Coronary artery (tissue), 2 donors: ENCODE measurements around the gene CRY2.
"Not testable (repeated sequence)": the region's sequence is repeated elsewhere in the genome, so short reads cannot be mapped to it uniquely, and the experiment has no call there.

Experiments
- DNase-seq: peaks from one replicate; pipeline ENCODE4 v3.0.0-alpha.2; 2017; ENCODE audit warnings: low spot score
- H3K27ac ChIP-seq, 2 donors: fragments of 200-600 bp; sonication (generic); one replicate each; pipeline ENCODE4 v1.5.1; 2016 to 2019
- H3K4me3 ChIP-seq: fragments of 200-600 bp; sonication (generic); 2 replicates; pipeline ENCODE4 v1.5.1; 2016; ENCODE audit warnings: mild to moderate bottlenecking, moderate library complexity
- CTCF ChIP-seq: fragments of 200-600 bp; sonication (generic); IDR thresholded peaks from one replicate; pipeline ENCODE4 v1.5.1; 2019; ENCODE audit warnings: antibody characterized with exemption

Gene CRY2

DNA sequence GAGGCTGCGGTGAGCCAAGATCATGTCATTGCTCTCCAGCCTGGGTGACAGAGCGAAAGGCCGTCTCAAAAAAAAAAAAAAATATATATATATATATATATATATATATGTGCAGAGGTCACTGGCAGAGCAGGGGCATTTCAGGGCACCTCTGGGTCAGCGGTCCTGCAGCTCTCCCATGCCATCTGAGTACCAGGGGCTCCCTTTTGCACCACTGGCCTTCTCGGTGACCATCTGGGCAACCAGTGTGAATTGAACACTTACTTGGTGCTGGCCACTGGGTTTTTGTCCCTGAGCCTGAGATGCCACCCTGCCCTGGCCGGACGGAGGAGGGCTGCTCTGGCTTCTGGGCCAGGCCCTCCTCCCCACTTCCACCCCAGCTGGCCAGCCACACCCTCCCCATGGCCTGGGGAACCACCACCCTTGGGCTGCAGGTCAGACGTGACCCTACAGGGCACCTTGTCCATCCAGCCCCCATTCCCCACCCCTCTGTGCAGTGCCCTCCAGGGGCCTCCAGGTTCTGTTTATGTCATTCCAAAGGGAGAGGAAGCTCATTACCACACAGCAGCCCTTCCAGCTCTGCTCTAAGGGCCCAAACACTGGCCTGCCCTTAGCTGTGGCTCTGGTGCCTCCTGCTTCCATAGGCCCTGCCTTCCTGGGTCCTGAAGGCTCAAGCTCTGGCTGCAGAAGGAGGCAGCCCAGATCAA lies 48.4 kb downstream of the CRY2 start:
- H3K27ac ChIP-seq = no peak overlapping the region
- no peak overlapping the region for H3K4me3 ChIP-seq
- TF ChIP-seq CTCF = no peak
- DNase-seq = no peak

GRCh38 chr11:45896422-45896984 lies 49.2 kb downstream of the CRY2 start:
- Histone ChIP-seq H3K27ac (no peak overlapping the region), H3K4me3 (no peak overlapping the region)
- TF ChIP-seq CTCF = no peak
- DNase-seq = no peak

DNA sequence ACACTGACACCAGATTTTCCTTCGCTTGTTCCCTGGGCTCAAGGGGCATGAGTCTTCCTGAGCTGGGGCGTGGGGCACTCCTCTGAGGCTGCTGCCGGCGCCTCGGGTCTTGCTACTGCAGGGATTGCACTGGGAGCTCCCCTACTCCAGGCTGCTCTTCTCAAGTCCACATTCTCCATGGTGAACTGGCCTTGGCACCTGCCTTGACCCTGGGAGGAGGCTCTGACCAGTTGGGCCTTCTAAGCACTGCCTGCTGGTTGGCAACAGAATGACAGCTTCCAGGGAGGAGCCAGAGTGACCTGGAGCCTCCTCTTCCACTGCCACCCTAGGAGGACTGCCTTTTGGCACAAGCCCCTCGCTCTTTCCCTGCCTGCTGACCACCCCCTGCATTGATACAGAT lies 50.3 kb downstream of the CRY2 start:
- Histone ChIP-seq H3K4me3 (no peak overlapping the region), H3K27ac (no peak overlapping the region)
- DNase-seq = no peak
- no peak for TF ChIP-seq CTCF

- peak overlapping the region; percentile 81 for H3K4me3 ChIP-seq
- DNase-seq = no peak
- no peak for TF ChIP-seq CTCF
- H3K27ac ChIP-seq = peak overlapping the region in 1 of 2 donors; percentile 77
Measured at GRCh38 chr11:45899086-45899447, 51.8 kb downstream of the CRY2 start.

DNA sequence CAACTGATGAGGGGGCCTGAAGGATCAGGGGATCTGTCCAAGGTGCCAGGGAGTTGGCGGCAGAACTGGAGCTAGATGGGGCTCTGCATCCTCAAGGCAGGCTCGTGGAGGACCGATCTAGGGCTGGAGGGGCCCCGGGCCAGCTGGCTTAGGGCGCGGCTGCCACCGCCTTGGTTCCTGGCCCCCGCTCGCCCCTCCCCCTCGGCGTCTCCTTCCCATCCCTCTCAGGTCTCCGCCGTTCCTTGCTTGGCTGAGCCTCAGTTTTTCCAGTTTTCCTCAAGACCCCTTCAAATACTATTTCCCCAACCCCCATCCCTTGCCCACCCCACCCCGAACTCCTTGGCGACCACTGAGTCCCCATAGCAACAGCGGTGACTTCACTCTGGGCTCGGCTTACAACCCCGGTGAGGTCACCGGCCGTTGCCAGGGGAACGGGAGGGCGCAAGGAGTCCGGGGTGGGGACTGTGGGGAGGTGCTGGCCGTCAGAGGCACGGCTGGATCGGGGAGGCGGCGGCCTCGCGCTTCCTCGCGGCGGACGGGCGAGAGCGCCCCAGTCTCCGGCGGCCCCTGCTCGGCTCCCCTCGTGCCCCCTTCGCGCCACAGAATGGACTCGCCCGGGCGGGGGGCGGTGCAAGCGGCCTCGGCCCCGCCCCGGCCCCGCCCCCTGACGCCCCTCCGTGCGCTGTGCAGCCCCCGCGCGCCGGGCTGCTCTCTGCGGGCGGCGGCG lies 52.3 kb downstream of the CRY2 start:
- peak; percentile 89 for DNase-seq
- Histone ChIP-seq H3K4me3 (peak overlapping the region; percentile 81), H3K27ac (peak overlapping the region in 1 of 2 donors; percentile 77)
- TF ChIP-seq CTCF = no peak

GRCh38 chr11:45900175-45900800 lies 53.0 kb downstream of the CRY2 start:
- peak overlapping the region; percentile 81 for H3K4me3 ChIP-seq

GRCh38 chr11:45900916-45901617 lies 53.8 kb downstream of the CRY2 start:
- no peak overlapping the region for H3K27ac ChIP-seq
- DNase-seq = no peak
- TF ChIP-seq CTCF = no peak
- peak overlapping the region; percentile 81 for H3K4me3 ChIP-seq

More at GRCh38 chr11:45900175-45900800, 53.0 kb downstream of the CRY2 start:
- DNase-seq = not testable (repeated sequence)
- peak overlapping the region in 1 of 2 donors; percentile 77 for H3K27ac ChIP-seq
